Measurements from ENCODE around the gene RAB6B. TPM values are rescaled to one million over a fixed set of nuclear protein-coding genes. Genes with fewer than 3 reads are reported as not detected.

RAB6B gene
- total and polyA plus RNA-seq, 5 donors: 23.6 to 48.1 (median 34.8) TPM

DNA sequence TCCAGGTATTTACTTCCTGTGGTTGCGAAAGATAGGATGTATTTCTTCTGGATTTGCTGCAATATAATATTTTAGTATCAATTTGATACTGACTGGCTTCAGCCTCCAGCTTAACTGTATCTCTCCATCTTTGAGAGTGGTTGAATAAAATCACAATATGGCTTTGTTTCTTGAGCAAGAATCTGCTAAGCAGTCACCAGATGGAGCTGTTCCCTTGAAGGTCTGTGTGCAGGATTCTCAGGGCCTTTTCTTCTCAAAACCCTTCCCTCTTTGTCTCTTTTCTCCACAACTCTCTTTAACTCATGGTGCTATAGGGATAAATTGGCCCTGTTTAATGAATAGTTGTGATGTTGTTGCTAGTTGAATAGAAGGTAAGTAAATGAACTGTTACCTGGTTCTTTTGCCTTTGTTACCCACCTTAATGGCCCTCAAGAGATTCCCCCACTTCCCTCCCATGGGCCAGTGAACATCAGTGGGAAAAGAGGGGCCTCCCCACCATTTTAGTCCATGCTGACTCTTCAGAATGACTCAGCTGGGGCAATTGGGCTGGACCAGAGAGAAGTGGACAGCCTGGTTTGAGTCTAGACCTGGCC is 34.8 kb upstream of the RAB6B start:
- Histone ChIP-seq H3K27me3 (ENCODE audit: control insufficient read depth, insufficient read depth) (no peaks in the 10 kb centered on the region), H3K27ac (ENCODE audit: low read length) (no peak overlapping the region), H3K4me1 (ENCODE audit: control insufficient read depth, insufficient read depth, low read length) (no peaks in the 10 kb centered on the region), H3K9me3 (ENCODE audit: control insufficient read depth, low read length) (no peaks in the 10 kb centered on the region), H3K4me3 (ENCODE audit: low read length) (no peak overlapping the region)
- DNase-seq (no peak), ATAC-seq (no peak)
- 73% methylated on average over 1 of the region's 1 CpG for WGBS
- intact Hi-C loops (cut with DNase I): loop anchor here in 2 of 4 donors (10.0 kb wide), 2 partner anchors 104 to 284 kb away; no protein-coding TSS in a partner anchor

DNA sequence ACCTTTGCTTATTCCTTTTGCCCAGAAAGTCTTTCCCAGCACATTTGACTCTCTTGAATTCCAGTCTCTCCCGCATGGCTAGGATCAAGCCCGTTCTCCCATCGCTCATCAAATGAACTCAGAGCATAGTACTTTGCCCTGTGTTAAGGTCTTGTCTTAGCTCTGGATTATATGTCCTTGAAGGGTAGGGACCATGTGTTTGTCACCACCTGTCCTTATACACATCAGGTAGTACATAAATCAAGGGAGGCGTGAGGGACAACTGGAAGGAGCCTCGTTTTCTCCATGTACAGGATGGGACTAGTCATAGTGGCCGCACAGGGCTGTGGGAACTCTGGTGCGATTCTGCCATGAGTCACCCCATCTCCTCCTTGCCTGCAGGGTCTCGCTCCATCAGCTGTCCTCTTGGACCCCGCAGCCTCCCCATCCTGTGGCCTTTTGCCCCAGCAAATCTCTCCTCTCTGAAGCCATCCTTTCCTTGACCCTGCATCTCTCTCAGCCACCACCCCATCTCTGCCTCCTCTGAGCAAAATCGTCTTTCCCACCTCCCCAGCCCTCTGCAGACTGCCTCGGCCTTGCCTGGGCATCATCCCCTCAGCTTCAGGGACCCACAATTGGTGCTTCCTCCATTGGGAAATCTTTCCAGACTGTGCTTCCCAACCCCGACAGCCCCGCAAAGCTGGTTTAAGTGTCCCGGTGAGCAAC is 33.4 kb upstream of the RAB6B start:
- Histone ChIP-seq H3K9me3 (ENCODE audit: control insufficient read depth, low read length) (no peaks in the 10 kb centered on the region), H3K4me1 (ENCODE audit: control insufficient read depth, insufficient read depth, low read length) (no peaks in the 10 kb centered on the region), H3K27ac (ENCODE audit: low read length) (no peak overlapping the region), H3K4me3 (ENCODE audit: low read length) (no peak overlapping the region), H3K27me3 (ENCODE audit: control insufficient read depth, insufficient read depth) (no peaks in the 10 kb centered on the region)
- 94% methylated on average over 14 of the region's 14 CpGs for WGBS
- peak in 1 of 2 donors; percentile 17 for ATAC-seq
- intact Hi-C loops (cut with DNase I): loop anchor here (5.0 to 10.0 kb wide), 5 partner anchors 107 to 267 kb away; partner anchors contain the start of gene TOPBP1 (in 2 of the 4)
- DNase-seq: no peak

DNA sequence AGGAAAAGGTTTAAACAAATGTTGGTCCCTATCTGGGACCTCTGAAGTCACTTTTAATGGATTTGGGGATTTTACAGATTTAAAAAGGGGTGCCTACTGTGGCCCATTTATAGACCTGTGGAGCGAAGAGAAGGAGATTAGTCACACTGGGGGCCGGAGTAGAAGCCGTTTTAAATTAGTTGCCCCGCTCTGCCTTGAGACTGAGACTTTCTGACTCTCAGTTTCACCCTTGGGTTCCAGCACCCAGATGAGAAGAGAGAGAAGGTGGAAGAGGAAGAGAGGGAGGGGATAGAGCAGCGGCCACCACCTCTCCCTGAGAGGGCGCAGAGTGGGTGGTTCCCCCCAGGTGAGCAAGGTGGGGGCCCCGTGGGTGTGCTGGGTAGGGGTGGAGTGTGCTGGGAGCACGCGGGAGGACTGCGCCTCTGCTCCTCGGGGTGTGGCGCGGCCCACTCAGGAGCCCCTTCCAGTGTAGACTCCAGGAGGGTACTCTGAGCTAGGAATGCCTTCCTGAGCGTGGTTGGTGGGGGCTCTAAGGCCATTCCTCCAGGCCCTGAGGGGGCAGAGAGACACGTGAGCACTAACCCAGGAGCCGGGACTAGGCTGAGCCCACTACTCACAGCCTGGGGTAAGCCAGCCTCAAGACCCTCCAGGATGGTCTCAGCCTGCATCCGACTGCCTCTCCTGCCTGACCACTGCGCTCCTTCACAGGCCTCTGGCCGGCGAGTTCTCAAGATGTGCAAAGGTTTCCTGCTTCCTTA is 32.6 kb upstream of the RAB6B start:
- DNase-seq: no peak
- intact Hi-C loops (cut with DNase I): loop anchor here (5.0 to 10.0 kb wide), 5 partner anchors 106 to 266 kb away; partner anchors contain the start of gene TOPBP1 (in 2 of the 4)
- WGBS: 81% methylated on average over 20 of the region's 20 CpGs
- Histone ChIP-seq H3K4me1 (ENCODE audit: control insufficient read depth, insufficient read depth, low read length) (no peaks in the 10 kb centered on the region), H3K27ac (ENCODE audit: low read length) (no peak overlapping the region), H3K9me3 (ENCODE audit: control insufficient read depth, low read length) (no peaks in the 10 kb centered on the region), H3K4me3 (ENCODE audit: low read length) (no peak overlapping the region), H3K27me3 (ENCODE audit: control insufficient read depth, insufficient read depth) (no peaks in the 10 kb centered on the region)
- peak; percentile 10 to 46 for ATAC-seq

DNA sequence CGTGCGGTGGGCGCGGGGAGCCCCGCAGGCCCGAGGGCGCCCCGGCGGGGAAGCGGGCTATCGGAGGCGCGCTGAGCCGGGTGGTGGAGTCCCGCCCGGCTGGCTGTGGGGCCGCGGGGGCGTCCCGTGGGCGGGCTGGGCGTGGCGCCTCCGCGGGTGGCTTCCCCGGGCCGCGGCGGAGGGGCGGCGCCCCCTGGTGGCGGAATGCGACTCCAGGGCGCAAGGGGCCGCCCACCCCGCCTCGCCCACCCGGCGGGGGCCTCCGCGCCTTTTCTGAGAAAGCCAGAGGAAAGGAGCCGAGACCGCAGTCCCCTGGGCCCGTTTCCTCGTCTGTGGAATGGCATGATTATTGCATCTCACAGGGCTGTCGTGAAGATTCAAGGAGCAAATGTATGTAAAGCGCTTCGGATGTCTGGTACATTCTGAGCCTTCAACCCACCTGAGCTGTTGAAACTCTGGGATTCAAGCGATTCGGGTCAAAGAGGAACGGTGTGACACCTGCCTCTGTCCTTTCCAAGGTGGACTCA is 31.9 kb upstream of the RAB6B start:
- peak overlapping the region; percentile 52 for H3K4me3 ChIP-seq (ENCODE audit: low read length)
- no peaks in the 10 kb centered on the region for H3K4me1 ChIP-seq (ENCODE audit: control insufficient read depth, insufficient read depth, low read length)
- DNase-seq (peak; percentile 77 to 91 (median 86)), ATAC-seq (peak; percentile 69 to 84)
- no peaks in the 10 kb centered on the region for H3K9me3 ChIP-seq (ENCODE audit: control insufficient read depth, low read length)
- no peaks in the 10 kb centered on the region for H3K27me3 ChIP-seq (ENCODE audit: control insufficient read depth, insufficient read depth)
- WGBS: 2% methylated on average over 51 of the region's 51 CpGs
- intact Hi-C loops (cut with DNase I): loop anchor here (1.0 to 10.0 kb wide), 7 partner anchors 105 to 267 kb away; partner anchors contain the start of gene TOPBP1 (in 2 of the 4)
- no peak overlapping the region for H3K27ac ChIP-seq (ENCODE audit: low read length)

DNA sequence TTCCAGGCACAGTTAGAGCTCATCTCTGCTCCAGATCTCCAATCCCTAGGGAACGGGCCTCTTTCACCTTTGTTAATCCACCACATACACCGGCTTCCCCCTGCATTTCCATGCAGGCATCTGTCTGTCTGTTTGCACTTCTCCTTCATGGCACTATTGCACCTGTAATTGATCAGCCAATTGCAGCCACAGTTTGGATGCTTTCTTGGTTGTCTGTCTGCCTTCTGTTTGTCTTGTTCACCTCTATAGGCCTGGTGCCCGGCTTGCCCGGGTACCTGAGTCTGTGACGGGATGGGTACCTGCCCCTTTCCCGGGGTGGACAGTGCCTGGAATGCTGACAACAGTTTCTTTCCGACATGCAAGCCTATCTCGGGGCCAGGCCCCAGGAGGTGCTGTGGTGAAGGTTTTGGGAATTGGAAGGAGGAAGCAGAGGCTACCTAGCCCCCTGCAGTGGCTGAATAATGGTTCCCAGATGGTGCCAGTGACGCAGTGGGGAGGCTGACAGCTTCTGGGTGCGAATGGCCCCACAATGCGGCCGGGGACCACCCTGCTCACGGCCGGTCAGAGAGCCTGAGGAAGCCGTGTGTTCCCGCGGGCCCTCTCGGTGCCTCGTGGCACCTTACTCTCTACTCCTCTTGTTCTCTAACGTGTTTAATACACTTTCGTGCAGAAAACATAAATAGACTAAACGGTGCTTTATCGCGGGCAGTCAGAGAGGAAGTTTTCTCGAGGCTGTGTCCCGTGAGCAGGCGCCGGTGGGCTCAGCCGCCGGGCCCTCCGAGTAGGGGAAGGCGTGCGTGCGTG is 31.3 kb upstream of the RAB6B start:
- peak; percentile 6 to 7 for ATAC-seq
- intact Hi-C loops (cut with DNase I): loop anchor here (1.0 to 10.0 kb wide), 7 partner anchors 105 to 268 kb away; partner anchors contain the start of gene TOPBP1 (in 2 of the 4)

DNA sequence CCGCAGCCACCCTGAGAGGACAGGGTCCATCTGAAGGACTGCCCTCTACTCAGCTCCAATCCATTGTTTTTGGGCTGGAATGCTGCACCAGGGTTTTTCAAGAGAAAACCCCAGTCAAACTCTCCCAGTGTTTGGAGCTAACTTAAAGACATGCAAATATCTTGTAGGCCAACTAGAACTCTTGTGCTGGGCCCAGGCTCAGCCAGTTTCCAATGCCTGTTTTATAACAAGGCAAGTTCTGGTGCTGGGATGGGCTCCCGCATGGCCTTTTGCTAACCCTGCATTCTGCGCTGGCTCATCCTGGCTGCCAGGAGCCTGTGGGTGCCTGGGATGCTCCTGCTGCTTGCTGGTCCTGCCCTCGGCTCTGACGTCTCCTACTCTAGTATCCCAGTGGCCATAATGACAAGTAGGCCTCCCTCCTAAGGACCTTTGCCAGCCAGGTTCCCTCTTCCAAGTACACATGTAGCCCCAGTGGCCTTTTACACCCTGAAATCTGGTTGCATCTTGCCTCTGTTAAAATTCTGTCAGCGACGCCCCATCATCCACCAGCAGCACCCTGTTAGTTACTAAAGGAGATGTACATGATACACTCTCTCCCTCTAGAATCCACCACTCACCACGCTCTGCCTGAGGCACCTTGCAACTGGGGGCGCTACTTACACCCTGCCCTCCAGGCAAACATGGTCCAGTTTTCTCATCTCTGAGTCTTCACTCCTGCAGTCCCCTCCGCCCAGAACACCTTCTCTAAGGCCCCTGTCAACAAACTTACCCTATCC is 30.5 kb upstream of the RAB6B start:
- WGBS: 97% methylated on average over 10 of the region's 10 CpGs
- Histone ChIP-seq H3K4me1 (ENCODE audit: control insufficient read depth, insufficient read depth, low read length) (no peaks in the 10 kb centered on the region), H3K4me3 (ENCODE audit: low read length) (no peak overlapping the region), H3K9me3 (ENCODE audit: control insufficient read depth, low read length) (no peaks in the 10 kb centered on the region), H3K27me3 (ENCODE audit: control insufficient read depth, insufficient read depth) (no peaks in the 10 kb centered on the region), H3K27ac (ENCODE audit: low read length) (no peak overlapping the region)
- peak in 1 of 2 donors; percentile 1 for ATAC-seq
- intact Hi-C loops (cut with DNase I): loop anchor here (2.0 to 10.0 kb wide), 6 partner anchors 104 to 269 kb away; partner anchors contain the start of gene TOPBP1 (in 2 of the 4)
- no peak for DNase-seq

More for the DNA sequence above, 31.3 kb upstream of the RAB6B start:
- no peak for DNase-seq
- Histone ChIP-seq H3K4me3 (ENCODE audit: low read length) (peak overlapping the region; percentile 52), H3K4me1 (ENCODE audit: control insufficient read depth, insufficient read depth, low read length) (no peaks in the 10 kb centered on the region), H3K9me3 (ENCODE audit: control insufficient read depth, low read length) (no peaks in the 10 kb centered on the region), H3K27ac (ENCODE audit: low read length) (no peak overlapping the region), H3K27me3 (ENCODE audit: control insufficient read depth, insufficient read depth) (no peaks in the 10 kb centered on the region)
- 20% methylated on average over 34 of the region's 34 CpGs for WGBS

DNA sequence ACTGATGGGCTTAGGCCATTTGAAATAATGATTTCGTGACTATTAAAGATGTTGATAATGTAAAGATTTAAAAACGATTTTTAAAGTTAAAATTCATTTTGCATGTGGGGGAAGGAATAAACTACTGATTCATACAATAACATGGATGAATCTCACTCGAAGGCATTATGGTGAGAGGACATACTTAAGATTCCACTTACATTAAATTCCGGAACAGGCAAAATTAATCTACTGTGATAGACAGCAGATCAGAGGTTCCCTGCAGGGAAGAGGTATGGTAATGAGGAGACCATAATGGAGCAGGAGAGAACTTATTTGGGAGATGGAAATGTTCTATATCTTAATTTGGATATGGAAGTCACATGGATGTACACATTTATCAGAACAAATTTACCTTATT is 28.4 kb upstream of the RAB6B start:
- WGBS: 64% methylated on average over 4 of the region's 4 CpGs
- intact Hi-C loops (cut with DNase I): loop anchor here in 2 of 4 donors (10.0 kb wide), 2 partner anchors 259 to 271 kb away; partner anchors contain the start of gene TOPBP1 (in 1 of the 2)
- H3K27me3 ChIP-seq (ENCODE audit: control insufficient read depth, insufficient read depth): no peaks in the 10 kb centered on the region

DNA sequence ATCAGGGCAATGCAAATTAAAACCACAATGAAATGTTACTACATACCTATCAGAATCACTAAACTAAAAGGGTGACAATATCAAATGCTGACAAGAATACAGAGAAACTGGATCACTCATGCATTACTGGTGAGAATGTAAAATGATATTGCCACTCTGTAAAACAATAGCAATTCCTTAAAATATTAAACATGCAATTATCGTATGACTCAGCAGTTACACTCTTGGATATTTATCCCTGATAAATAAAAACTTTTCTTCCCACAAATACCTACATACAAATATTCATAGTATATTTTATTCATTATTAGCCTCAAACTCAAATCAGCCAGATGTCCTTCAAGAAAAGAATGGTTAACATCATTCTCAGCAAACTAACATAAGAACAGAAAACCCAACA is 25.9 kb upstream of the RAB6B start:
- intact Hi-C loops (cut with DNase I): loop anchor here in 2 of 4 donors (10.0 kb wide), 2 partner anchors 257 to 273 kb away; partner anchors contain the start of gene TOPBP1 (in 1 of the 2)
- no peaks in the 10 kb centered on the region for H3K9me3 ChIP-seq (ENCODE audit: control insufficient read depth, low read length)
- WGBS: 88% methylated on average over 1 of the region's 1 CpG
- no peaks in the 10 kb centered on the region for H3K27me3 ChIP-seq (ENCODE audit: control insufficient read depth, insufficient read depth)
- ATAC-seq (no peak), DNase-seq (no peak)
- no peaks in the 10 kb centered on the region for H3K4me1 ChIP-seq (ENCODE audit: control insufficient read depth, insufficient read depth, low read length)
- H3K27ac ChIP-seq (ENCODE audit: low read length): no peak overlapping the region
- H3K4me3 ChIP-seq (ENCODE audit: low read length): no peak overlapping the region

More for the DNA sequence above, 28.4 kb upstream of the RAB6B start:
- no peak overlapping the region for H3K4me3 ChIP-seq (ENCODE audit: low read length)
- H3K4me1 ChIP-seq (ENCODE audit: control insufficient read depth, insufficient read depth, low read length): no peaks in the 10 kb centered on the region
- H3K9me3 ChIP-seq (ENCODE audit: control insufficient read depth, low read length): no peaks in the 10 kb centered on the region
- H3K27ac ChIP-seq (ENCODE audit: low read length): no peak overlapping the region
- ATAC-seq (no peak), DNase-seq (no peak)

DNA sequence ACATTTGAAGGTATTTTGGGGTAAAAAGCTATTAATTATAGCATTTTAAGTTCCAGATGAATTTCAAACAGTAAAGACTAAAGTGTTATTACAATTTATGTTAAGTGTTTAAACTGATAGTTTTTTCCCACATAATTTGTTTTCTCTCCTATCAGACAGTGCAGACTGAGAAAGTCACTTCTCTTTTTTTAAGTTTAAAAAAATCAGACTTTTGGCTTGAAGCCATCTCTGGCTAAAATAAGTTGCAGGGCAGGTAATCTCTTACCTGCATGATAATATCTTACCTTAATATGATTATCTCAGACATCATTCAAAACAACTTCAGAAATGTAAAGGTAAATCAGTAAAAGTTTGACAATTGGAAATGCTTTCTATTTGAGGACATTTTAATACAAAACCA is 21.5 kb upstream of the RAB6B start:
- ATAC-seq (no peak), DNase-seq (no peak)
- H3K27me3 ChIP-seq (ENCODE audit: control insufficient read depth, insufficient read depth): no peaks in the 10 kb centered on the region
- H3K9me3 ChIP-seq (ENCODE audit: control insufficient read depth, low read length): no peaks in the 10 kb centered on the region
- H3K4me1 ChIP-seq (ENCODE audit: control insufficient read depth, insufficient read depth, low read length): no peaks in the 10 kb centered on the region
- H3K27ac ChIP-seq (ENCODE audit: low read length): no peak overlapping the region
- intact Hi-C loops (cut with DNase I): no loop called here
- H3K4me3 ChIP-seq (ENCODE audit: low read length): no peak overlapping the region
